NCI-H2227 (cell line): ENCODE results near the gene PTPRE.

Source experiments
- DNase-seq: peaks from one replicate; lab custom pipeline; 2025; ENCODE audit not compliant: unreplicated experiment; lab: John Stamatoyannopoulos, UW

The PTPRE gene, protein sequence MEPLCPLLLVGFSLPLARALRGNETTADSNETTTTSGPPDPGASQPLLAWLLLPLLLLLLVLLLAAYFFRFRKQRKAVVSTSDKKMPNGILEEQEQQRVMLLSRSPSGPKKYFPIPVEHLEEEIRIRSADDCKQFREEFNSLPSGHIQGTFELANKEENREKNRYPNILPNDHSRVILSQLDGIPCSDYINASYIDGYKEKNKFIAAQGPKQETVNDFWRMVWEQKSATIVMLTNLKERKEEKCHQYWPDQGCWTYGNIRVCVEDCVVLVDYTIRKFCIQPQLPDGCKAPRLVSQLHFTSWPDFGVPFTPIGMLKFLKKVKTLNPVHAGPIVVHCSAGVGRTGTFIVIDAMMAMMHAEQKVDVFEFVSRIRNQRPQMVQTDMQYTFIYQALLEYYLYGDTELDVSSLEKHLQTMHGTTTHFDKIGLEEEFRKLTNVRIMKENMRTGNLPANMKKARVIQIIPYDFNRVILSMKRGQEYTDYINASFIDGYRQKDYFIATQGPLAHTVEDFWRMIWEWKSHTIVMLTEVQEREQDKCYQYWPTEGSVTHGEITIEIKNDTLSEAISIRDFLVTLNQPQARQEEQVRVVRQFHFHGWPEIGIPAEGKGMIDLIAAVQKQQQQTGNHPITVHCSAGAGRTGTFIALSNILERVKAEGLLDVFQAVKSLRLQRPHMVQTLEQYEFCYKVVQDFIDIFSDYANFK

DNA sequence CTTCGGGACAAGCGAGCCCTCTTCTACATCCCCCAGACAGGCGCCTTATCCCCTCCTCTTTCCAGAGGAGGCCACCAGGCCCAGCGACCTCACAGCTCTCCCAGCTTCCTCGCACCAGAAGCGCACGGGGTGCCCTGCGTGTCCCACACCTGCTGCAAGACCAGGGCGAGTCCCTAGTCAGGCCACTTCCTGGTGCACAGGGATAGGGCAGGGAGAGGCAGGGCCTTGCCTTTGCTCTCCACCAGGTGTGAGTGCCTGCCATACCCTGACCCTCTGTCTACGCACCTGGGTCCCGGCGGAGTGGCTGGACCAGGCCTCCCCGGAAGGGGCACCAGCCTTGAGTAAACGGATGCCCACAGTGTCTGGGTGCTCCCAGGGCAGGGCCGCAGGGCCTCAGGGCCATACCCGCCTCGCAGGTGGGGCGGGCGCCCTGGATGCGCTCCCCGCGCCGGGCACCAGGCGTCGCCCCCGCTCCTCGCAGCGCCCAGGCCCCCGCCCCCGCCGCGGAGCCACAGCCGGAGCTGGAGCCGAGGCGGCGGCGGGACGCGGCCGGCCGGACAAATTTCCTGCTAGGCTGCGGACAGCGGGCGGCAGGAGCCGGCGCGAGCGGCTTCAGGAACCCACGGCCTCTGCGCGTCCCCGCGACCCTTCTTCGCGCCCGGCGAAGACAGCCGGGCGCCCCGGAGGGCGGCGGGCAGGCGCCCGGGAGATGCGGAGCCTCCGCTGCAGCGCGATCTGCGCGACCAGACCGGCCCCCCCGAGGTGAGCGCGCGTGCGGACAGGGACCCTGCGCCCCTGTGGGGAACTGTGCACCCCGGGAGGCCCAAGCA lies at the start of gene PTPRE:
Gene PTPRE, plus strand, starts transcription at position 556 of the 830 bp plus-strand sequence. CDS start 133,779 bp downstream, outside the sequence.
- peak; percentile 58 for DNase-seq

DNA sequence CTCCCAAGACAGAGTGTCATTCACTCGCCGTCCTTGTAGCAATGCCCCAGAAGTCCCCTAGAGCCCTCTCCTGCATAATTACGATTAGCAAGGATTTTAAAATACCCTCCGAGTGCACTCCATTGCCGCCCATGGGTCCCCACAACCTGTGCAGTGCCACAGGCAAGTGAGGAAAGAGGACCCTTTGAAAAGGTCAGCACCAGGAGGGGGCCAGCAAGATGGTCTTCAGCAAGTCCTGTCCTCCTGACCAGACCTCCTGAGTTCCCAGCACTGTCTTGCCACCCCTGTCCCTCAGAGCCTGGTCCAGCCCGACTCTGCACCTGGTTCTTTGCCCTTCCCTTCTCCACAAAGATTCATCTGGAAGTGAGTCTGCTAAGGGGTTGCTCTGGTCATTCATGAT lies 46.3 kb upstream of the PTPRE start:
- no peak for DNase-seq

DNA sequence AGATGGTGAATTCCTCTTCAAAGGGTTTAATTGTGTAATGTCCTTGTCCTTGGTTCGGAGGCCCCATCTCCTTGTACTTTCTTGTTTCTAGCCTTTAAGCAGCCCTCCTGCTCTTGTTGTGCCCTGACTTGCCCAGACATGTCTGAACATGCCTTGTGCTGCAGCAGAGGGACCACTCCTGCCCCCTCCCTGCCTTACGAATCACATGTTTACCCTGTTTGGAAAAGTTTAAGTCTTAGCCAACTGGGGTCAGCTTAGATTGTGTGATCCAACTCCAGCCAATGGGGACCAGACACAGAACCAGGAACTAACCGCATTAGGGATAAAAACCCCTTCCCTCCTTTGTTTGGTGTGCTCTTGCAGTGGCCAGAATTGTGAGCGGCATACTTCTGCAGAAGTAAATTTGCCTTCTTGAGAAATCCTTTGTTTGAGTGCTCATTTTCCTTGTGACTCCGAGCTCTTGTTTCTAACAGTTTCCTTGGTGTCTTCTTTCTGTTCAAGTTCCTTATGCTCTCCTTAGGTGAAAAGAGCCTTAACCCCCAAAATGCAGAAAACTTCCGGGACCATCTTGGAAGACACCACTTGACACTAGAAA lies 43.6 kb upstream of the PTPRE start:
- no peak for DNase-seq

DNA sequence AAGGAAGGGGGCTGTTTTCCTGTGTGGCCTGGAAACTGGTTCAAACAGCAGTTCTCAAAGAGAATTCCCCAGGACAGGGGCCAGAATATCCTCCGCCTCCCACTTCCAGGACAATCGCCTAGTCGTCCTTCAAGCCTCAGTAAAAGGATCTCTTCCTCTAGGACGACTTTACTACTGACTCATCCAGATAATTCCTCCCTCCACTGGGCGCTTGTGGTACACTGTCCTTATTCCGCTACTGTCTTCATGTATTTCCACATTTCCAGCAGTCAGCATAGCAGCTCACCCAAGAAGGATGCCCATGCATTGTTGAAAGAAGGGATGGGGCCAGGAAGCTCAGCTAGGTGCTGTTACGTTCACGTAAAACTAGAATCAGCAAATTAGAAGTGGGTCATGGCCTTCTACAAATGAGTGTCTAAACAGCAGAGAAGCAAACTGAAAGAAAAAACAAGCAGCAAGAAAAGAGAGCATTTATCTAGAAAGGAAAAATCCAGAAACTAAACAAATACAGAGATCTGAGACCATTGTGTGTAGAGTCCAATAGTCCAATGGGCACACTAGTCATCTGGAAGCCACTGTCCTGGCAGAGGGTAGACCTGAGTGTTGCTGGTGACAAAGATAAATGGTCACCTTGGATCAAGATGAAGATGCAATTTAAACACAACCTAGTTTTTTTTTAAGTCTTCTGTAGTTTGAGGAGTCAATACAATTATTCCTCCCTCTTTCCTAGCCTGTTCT lies 40.5 kb upstream of the PTPRE start:
- DNase-seq: no peak

DNA sequence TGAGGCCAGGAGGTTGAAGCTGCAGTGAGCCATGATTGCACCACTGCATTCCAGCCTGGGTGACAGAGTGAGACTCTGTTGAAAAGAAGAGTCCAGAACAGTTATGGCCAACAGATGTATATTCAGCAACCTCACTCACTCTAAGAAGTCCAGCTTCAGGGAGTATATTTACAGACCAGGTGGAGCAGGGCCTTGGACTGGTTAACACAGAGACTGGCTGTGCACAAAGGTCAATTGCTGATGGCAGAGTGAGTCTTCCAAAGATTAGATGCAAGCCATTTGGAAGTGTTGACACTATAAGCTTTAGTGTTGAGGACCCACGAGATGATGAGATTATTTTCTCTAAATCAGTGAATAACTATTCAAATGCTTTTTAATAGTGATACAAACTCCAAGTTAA lies 39.1 kb upstream of the PTPRE start:
- no peak for DNase-seq

DNA sequence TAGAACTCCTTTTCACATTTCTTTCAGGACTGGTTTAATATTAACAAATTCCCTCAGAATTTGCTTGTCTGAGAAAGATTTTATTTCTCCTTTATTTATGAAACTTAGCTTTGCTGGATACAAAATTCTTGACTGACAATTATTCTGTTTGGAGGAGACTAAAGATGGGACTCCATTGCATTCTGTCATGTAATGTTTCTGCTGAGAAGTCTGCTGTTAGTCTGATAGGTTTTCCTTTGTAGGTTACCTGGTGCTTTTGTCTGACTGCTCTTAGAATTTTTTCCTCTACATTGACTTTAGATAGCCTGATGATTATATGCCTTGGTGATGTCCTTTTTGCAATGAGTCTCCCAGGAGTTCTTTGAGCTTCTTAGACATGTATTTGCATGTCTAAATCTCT lies 37.6 kb upstream of the PTPRE start:
- DNase-seq: no peak

DNA sequence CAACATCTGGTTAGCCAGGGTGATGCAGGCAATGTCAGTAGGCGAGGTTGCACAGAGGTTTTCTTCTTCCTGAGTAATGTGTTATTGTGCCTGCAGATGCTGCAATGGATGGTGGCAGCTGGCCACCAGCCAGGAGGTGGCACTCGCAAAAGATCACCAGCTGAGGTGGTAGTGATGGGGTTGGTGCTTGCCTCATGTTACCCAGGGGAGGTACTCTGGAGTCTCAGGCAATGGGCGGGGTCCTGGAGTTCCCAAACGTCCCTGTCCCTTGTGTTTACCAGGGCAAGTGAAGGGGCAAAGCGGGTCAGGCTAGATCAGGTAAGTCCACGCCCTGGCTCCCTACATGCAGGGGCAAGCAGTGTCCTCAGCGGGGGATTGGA lies 35.3 kb upstream of the PTPRE start:
- no peak for DNase-seq

DNA sequence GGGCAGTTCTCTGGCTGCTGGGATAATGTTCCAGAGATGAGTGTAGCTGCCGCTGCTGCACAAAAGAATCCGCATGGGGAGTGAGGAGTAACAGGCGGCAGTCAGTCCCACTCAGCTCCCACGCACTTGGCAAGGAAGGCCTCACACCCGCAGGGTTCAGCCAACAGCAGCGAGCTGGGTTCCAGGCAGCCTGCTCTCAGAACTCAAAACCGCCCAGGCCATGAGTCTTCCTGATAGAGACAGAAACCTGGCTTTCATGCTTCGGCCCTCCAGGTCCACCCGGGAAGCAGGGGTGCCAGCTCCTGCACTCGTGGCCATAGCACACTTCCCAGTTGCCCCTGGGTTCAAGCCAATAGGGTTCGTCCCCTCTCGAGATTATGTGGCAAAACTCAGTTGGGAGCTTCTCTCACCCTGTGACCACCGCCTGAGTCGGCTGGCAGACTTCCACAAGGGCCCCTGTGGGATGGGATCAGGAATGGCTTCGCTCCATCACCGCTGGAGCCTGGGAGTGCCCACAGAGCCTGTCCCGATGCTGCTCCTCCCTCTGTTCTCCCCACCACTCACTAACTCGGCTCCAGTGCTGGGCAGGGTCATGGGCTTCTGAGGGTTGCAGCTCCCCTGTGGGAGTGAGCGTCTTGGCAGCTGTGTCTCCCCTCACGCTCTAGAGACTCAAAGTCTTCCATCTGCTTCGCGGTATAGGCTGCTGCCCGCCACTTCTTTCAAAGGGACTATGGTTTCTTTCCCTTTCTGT lies 34.7 kb upstream of the PTPRE start:
- DNase-seq: no peak

DNA sequence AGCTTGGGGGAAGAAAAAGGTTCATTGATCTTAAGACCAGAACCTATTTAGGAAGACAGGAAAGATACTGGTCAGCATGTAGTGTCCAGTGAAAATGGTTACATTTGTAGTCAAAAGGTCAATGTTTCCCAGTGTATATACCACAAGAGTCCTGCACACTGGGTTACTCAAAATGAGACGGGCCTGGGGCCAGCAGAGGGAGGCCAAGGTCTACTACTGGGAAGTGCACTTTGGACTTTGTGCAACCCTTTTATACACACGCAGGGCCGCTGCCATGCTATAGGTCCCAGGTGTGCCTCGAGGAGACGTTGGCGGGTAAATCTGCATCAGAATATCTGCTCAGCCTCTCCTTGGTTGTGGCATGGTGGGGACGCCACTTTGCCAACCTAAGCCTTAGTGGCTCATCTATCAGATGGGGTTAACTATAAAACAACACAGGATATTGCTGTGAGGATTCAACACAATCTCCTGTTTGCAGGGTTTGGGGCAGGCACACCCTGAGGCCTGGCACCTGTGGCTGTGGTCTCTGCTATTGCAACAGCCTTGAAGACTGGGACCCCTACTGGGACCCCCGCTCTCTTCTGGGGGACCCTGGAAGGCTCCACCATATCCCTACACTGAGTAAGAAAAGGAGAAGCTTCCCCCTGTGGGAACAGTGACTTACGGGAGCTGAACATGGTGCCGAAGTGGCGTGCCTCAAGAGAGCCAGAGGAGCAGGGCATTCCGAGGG lies 33.9 kb upstream of the PTPRE start:
- DNase-seq: no peak

DNA sequence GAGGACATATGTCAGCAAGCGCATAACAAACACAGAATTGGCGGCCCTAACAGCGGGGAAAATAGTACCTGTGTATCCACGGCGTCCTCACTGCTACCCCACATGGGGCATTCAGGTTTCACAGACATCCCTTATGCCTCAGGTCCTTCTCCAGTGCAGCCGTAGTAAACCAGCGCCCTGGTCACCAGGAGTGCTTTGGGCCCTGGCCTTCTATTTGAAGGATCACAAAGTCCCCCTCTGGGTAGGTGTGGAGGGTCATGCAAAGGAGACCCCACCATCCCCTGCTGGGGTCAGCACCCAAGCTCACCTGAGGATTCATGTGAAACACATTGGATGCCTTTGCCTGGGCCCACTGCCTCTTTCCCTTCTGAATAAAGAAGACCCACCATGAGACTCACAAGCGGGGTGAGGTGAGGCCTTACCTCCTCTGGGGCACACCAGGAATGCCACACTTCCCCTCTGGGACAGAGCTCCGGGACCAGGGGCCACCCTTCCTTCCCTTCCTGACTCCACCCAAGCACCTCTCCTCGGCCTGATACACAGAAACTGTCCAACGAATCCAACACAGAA lies 32.9 kb upstream of the PTPRE start:
- DNase-seq: no peak

DNA sequence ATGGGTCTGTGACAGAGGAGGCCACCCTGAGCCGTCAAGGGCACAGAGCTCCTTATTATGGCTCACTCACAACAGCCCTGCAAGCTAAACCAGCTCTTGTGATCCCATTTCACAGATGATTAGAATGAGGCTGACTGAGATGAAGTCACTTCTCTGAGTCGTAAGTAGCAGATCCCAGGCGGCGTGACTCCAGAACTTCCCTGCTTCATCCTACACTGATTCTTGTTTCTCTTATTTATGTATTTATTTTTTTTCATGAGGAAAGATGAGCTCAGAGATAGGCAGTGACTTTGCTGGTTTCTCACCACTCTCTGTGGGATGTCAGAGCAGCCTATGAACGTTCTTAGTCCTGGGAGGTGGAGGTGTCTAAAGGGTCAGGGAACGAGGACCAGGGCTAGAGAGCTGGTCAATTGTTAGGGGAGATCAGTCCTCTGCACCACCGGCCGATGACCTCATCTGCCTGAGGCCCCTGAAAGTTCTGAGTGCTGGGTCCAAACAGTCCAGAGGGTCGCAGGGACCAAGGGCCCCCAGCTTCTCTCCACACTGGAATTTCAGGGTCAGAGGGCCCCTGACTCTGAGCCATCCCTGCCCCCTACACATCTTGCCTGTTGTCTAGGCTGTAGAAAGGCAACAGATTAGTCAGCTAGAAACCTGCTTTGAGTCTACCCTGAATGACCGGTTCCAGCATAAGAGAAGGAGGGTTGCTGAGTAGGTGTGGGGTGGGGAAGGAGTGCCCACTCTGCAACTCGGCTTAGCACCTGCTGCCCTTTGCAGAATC lies 32.0 kb upstream of the PTPRE start:
- DNase-seq: no peak

DNA sequence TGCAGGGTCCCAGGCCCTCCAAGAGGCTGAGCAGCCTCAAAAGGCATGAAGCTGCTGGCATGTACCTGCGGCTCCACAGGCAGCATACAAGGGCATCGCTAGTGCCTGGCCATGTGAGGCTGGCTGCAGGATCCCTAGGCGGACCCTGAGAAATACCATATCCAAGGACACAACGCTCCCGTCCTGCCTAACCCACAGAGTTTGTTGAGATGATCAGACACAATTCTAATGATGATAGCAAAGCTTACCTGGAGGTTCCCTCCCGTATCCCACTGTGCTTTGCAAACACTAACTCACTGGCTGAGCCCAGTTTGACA lies 31.5 kb upstream of the PTPRE start:
- no peak for DNase-seq

DNA sequence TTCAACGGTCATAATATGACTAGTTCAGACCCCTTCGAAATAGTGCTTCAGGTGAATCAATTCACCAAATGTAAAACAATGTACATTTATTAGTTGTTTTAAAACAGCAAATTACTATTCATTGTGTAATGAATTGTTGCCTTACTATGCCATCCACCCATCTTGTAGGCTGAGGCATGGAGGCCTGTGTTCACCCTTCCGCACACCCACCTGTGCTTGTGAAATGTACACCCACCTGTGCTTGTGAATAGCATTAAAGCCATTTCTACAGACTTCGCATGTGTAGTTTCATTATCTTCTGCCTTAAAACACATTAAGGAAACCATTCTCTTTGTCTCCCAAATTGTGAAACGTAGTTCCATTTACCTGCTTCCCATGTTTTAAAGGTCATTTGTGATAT lies 31.0 kb upstream of the PTPRE start:
- no peak for DNase-seq

DNA sequence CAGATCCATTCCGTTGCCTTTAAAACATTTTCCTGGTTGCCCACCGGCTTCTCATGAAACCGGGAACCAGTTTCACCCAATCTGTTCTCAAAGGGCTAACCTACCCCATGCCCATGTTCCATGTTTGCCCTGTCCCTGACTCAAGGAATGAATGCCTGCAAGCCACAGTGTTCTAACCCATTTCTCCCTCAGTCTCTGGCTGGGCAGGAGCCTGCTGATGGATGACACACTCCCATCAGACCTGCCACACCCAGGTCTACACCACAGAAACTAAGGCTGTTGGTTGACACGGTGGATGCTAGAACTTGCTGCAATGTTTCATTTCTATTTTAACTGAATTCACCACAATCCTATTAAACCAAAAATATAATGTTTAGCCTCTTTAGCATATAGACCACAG lies 29.8 kb upstream of the PTPRE start:
- no peak for DNase-seq

DNA sequence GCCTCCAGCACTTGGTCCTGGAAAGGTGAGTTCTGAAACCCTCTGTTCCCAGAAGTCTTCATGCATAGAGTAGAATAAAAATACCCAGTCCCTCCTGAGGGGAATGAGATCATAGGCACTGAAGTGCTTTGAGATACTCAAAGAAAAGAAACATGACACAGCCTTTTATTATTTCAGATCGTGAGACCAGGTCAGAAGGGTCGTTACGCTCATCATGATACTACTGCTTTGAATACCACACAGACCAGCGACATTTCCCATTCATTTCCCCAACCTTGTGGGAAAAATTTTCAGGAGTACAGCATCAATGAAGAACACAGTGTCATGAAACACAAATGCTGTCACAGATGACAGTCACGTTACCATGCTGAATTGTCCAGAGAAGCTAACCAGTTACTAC lies 29.2 kb upstream of the PTPRE start:
- DNase-seq: no peak

DNA sequence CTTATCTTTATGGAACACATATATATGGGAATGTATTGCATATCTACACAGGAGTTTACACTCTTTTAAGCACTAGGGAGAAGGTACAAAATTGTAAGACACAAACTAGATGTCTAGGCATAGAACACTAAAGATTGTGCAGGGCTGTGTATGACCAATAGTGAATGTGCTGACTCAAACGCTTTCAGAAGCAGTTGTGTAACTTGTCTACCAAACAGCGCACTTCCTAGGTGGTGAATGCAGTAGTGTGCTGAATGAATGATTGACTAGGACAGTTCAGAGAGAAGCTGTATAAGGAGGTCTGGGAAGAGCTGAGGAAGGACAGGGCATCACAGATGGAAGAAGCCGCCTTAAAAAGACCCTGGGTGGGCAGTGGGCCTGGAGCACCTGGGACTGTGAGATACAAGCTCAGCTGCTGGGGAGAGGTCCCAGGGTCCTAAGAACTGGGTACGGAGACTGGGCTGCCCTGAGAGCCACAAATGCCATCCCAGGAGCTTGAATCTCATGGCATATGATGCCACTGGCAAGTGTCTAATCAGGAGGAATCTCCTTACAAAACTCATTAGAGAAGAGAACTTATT lies 28.3 kb upstream of the PTPRE start:
- no peak for DNase-seq

DNA sequence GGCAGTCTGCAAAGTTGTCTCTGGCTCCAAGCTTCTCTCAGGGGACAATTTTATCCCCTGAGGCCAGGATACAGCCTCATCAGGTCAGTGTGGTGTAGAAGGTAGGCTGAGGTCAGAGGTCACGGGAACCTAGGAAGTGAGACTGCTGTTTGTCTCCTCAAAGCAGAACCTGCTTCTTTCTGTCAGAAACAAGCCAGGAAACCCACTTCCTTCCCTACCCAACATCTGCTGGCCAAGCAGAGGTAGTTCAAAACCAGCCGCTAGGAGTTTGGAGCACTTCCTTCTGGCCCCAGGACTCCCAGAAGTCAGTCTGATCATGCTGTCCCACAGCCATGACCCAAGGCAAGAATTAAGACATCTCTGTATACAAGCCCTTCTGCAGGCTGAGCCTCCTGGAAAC lies 26.3 kb upstream of the PTPRE start:
- no peak for DNase-seq

DNA sequence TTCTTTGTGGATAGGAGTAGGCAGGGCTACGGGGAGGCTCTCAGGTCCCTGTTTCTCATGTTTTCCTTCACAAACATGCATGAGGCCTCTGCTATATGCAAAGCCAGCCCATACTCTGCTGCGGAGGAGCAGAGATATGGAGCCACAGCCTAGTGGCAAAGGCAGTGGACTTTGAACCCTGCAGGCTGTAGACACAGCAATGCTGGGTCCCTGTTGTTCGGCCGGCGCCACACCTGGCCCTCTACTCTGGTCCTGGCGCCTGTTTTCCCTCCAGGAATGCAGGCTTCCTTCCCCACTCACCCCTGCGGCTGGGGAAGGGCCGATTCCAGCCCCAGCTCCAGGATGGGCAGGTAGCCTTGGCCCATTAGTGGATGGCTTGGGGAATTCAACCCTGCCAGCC lies 25.6 kb upstream of the PTPRE start:
- DNase-seq: no peak
